Measurements from ENCODE around the gene GXYLT2.

DNA sequence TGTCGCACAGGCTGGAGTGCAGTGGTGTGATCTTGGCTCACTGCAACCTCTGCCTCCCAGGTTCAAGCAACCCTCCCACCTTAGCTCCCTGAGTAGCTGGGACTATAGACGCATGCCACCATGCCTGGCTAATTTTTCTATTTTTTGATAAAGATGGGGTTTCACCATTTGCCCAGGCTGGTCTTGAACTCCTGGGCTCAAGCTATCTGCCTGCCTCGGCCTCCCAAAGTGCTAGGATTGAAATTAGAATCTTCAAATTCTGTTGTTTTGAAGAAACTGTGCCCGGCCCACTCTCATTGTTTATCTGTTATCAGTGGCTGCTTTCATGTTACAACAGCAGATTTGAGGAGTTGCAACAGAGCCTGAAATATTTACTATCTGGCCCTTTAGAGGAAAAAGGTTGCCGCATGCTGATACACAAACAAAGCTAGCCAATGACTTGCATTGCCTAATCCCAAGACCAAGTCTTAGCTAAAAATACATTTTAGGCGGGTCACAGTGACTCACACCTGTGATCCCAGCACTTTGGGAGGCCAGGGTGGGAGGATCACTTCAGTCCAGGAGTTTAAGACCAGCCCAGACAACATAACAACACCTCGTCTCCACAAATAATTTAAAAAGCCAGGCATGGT lies 65.6 kb downstream of the GXYLT2 start:
- TF ChIP-seq FOXP2 (optimal IDR thresholded peaks at IDR 0.05; ENCODE audit: borderline replicate concordance, extremely low read depth, extremely low read length, insufficient read depth) (no peak), POLR2AphosphoS5 (IDR thresholded peaks at IDR 0.05; ENCODE audit: low read depth, low read length) (no peak)
